Stimulated activated CD4-positive, alpha-beta T cell treated with anti-CD3 and anti-CD28 coated beads, Interleukin-2, amount 100 ng/mL, for 4 hours (primary cell): ENCODE measurements around the gene ACMSD.
"Not testable (repeated sequence)": the region's sequence is repeated elsewhere in the genome, so short reads cannot be mapped to it uniquely, and the experiment has no call there.

Experiments
- DNase-seq: peaks from one replicate; pipeline ENCODE4 v3.0.0-alpha.2; 2020; ENCODE audit warnings: low read depth

ACMSD gene

DNA sequence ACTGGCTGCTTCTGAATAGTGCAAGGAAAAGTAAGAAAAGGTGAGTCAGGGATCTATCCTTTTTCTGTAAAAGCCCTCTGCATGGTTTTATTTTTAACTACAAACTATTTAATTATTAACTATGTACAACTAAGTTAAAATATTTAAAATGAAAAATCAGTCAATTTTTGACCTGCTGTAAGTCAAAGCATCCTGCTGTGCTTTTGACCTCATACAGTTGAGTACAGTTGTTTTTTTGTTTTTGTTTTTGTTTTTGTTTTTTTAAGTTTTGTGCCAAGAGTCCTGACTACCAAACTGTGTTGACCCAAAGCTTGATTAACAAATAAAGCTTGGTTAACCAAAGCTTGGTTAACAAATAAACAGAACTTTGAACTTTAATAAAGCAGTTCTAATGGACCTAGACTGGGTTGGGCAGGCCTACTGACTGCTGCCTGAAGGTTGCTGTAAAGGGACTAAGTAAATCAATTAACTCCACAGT lies at the start of gene ACMSD:
TSS of gene ACMSD (plus strand) at position 474 of the 478 bp plus-strand sequence. CDS start 67 bp downstream, outside the sequence.
- no peak for DNase-seq

DNA sequence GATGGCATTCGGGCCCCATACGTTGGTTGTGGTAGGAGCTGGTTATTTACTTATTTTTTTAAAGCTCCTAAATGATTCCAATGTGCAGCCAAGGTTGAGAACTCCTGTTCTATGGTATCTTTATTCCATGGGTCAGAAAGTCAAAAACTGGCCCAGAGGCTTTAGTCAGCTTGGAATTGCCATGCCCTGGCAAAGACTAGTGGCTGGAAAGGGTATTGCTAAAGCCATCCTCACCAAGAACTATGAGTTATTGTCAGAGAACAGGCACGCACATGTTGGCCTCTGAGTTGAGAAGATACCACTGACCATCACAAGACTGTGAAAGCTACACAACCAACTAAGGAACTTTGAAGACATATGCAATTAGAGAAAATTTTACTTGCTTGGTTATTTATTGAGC lies 47.9 kb upstream of the ACMSD start:
- no peak for DNase-seq

DNA sequence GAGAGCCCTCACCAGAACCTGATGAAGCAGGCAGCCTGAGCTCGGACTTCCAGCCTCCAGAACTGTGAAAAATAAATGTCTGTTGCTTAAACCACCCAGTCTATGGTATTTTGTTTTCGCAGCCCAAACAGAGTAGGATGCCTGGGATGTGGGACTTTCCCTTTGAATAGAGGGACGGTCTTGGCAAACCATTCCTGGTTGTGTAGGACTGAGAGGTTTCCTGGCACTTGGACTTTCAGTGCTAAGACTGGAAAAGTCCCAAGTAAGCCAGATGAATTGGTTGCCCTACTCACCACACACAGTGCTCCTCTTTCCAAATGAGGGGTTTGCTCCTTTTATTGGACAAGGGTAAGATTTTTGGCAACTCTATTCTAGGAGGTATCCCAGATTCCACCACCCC lies 46.8 kb upstream of the ACMSD start:
- no peak for DNase-seq

DNA sequence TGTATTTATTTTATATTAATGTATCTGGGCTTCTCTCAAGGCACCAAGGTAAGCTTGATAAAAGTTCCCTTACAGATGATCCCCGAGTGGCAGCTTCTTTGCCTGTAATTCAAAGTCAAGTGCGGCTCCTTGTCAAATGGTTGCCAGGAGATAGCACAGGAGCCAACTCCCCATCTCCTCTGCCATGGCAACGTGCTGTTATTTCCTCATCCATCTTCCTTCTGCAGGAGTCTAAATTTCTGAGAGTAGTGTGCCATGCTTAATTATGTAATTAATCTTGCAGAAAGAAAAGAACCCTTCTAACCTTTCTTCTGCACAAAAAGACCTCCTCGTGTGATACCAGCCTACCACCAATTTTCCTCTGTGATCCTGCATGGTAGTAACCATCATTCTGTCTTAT lies 46.2 kb upstream of the ACMSD start:
- no peak for DNase-seq

DNA sequence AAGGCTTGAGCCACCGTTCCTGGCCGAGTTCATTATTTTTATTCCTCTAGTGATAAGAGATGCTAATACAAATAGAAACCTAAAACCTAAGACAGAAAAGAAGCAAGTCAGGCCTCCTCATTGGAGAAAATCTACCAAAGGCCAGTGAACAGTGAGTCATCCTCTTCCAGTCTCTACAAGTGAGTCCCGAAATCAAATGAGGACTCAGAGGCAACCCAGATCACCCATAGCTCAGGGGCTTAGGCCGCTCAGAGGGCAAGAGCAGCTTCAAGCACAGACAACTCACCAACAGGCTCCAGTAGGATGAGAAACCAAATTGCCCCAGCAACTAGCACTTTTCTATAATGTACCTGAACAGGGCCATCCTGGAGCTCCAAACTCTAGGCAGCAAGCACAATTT lies 42.7 kb upstream of the ACMSD start:
- DNase-seq, result no peak

DNA sequence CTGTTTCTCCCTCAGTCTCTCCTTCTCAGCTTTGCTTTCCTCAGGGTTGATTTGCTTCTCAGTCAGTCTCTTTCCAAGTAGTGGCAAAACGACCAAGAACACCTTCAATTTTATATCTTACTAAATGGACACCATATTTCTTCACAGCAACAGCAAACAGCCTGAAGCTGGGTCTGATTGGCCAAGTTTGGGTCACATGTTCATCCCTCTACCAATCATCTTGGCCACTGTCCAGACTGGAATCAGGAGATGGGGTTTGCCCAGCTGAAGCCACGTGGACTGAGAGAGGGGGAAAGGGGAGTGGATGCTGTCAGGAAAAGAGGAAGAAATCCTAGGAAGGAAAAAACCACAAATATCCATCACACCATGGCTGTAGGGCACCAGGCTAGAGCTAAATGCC lies 42.0 kb upstream of the ACMSD start:
- DNase-seq, result no peak

DNA sequence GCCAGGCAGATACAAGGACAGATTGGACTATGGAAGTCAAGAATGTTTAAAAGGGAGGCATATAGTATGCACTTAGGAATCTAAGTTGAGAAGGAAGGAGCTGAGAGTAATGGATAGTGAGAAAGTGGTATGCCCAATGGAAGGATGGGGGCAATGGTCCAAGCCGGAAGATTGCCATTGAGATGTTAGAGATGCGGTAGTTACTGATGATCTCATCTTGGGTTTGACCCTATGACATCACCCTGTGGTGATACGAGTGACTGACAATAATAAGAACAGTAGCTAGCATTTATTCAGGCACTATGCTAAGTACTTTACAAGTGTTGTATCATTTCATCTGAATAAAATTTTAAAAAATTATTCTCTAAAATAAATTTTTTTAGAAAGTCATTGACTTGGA lies 38.5 kb upstream of the ACMSD start:
- no peak for DNase-seq

DNA sequence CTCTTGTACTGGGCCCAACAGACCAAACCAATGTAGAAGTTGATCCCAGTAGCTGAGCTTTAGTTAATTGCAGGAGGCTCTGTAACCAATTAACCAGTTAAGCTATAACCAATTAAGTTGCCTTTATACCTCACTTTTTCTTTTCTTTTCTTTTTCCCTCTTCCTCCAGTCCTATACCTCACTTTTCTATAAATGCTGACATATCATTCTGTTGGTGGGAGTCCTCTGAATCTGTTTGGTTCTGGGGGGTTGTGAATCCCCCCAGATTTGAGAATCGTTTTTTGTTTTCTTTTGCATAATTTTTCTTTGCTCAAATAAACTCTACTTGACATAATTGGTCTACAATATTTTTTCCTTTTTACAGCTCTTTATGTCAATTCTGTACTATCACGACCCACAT lies 38.1 kb upstream of the ACMSD start:
- DNase-seq, result no peak

DNA sequence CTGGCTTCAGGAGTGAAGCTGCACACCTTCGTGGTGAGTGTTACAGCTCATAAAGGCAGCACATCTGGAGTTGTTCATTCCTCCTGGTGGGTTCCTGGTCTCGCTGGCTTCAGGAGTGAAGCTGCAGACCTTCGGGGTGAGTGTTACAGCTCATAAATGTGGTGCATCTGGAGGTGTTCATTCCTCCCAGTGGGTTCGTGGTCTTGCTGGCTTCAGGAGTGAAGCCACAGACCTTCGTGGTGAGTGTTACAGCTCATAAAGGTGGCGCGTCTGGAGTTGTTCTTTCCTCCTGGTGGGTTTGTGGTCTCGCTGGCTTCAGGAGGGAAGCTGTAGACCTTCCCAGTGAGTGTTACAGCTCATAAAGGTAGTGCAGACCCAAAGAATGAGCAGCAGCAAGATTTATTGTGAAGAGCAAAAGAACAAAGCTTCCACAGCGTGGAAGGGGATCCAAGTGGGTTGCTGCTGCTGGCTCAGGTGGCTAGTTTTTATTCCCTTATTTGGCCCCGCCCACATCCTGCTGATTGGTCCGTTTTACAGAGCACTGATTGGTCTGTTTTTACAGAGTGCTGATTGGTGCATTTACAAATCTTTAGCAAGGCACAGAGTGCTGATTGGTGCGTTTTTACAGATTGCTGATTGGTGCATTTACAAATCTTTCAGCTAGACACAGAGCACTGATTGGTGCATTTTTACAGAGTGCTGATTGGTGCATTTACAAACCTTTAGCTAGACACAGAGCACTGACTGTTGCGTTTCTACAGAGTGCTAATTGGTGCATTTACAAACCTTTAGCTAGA lies 34.6 kb upstream of the ACMSD start:
- DNase-seq, result not testable (repeated sequence)

DNA sequence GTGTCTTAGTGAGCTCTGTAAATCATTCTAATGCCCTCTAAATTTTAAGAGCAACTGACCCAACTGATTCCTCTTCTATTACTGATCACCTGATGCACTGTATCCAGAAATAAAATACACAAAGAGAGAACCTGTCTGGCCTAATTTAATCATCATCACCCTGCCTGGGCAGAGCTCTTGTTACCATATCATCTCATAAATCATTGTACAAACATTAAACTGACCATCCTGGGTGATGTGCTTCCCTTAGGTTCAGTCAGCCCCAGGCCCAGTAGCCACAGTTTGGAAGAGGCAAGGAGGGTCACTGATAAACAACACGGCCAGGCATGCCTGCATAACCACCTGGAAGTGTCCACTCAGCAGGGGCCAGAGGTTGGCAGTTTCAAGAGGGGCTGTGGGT lies 22.7 kb upstream of the ACMSD start:
- DNase-seq, result no peak

DNA sequence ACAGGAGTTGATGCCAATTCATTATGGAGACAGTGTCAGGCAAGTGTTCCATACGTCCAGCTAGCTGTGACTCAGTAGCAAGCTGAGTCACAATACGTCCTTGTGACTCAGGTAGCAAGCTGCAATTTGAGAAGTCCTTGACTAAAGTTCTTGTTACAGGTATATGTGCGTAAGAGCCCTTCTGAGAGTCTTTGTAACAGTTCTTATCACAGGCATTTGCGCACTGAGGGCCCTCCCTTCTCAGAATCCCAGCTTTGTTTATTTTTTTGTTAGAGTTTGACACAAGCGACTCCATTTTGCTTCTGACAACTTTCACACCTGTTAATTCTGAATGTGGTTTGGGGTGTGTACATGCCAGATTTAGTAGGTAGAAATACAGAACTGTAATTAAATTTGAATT lies 20.1 kb upstream of the ACMSD start:
- DNase-seq, result no peak

DNA sequence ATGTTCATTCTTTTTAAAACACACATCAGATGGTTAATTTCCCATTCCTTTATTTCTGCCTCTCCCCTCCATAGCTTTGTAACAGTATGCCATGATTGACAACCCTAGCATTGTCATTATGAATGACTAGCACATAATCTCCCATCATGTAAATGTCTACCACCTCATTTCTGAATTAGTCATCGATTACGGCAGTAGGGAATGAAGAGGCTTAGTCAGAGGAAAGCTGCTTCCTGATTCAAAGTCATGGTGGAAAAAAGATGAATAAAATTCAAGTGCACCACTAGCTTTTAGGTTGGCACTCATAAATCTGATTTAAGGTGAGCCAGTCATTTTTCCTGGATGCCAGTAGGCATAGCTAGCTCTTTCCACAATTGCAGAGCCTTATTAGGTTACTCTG lies 19.1 kb upstream of the ACMSD start:
- no peak for DNase-seq

DNA sequence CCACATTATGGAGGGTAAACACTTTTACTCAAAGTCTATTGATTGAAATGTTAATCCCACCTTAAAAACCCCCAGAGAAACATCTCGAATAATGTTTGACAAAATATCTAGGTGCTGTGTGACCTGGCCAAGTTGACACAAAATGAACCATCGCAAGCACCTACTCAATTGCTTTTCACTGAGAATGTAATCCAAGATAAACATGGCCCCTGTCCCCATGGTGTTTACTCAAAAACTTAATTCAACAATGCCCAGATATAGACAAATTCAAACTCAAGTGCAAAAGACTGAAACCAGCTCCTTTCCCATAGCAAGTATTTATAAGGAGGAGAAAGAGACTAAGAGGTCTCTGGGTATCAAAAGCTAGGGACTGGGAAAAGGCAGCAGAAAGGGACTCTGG lies 15.0 kb upstream of the ACMSD start:
- DNase-seq, result no peak

DNA sequence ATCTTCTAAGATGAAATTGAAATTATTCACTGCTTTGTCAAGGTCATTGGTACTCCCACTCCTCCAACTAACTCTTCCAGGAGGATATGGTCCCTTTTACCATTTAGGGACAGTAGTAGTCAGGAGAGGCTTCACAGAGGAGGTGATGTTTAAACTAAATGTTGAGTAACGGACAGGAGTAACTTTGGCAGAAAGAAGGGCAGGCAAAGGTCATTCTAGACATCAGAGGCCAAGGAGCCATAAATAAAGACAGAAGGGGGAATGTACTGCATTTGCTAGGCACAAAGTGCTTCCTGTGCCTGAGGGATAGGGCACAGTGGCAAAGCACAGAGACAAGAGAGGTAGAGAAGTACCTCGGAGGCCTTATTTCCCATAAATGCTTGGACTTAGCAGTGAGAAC lies 14.6 kb upstream of the ACMSD start:
- DNase-seq, result no peak

DNA sequence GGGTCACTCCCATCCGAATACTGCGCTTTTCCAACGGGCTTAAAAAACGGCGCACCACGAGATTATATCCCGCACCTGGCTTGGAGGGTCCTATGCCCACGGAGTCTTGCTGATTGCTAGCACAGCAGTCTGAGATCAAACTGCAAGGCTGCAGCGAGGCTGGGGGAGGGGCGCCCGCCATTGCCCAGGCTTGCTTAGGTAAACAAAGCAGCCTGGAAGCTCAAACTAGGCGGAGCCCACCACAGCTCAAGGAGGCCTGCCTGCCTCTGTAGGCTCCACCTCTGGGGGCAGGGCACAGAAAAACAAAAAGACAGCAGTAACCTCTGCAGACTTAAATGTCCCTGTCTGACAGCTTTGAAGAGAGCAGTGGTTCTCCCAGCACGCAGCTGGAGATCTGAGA lies 12.7 kb upstream of the ACMSD start:
- not testable (repeated sequence) for DNase-seq

DNA sequence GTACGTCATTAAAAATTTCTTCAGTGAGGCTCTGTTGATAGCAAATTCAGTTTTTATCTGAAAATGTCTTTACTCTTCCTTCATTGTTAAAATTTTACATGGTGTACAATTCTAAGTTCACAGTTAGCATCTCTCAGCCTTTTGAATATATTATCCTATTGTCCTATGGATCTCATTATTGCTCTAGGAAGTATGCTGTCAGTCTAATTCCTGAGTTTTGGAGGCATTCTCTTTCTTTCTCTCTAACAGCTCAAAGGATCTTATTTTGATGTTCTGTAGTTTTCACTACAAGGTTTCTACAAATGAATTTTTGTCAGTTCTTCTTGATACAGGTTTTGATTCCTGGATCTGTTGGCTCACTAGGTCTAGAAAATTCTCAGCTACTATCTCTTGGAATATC lies 2.9 kb upstream of the ACMSD start:
- no peak for DNase-seq

DNA sequence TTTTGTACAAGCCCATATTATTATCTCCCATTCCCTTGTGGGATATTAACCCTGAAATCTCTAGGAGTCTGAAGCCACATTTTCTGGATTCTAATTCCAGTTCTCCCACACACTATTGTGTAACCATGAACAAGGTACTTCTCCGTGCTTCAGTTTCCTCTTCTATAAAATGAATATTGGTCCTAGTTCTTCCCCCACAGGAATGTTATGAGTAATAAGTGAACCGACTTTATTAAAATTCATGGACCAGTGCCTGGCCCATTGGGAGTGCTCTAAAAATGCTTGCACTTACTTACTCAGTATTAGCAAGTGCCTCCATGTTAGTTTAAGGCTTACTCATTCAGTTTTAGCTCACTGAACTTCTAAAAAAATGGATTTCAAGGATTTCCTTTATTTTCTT lies 1.4 kb upstream of the ACMSD start:
- no peak for DNase-seq

DNA sequence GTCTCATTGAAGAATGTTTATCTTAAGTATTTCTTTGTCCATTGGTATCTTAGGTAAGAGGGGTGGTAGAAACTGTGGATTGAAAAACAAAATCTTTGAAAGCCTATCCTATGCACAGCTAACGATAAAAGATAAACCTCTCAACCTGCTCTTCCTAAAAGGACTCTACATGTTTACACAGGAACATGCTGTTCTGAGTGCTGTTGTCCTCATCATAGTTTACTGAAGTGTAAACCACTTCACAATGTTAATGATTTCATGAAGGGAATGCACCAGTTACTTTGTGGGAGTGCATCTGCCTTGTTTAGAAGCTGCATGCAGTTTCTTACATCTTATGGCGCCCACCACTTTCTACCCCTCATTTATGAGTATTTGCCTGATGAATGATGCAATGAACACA lies 1.2 kb downstream of the ACMSD start:
- no peak for DNase-seq

DNA sequence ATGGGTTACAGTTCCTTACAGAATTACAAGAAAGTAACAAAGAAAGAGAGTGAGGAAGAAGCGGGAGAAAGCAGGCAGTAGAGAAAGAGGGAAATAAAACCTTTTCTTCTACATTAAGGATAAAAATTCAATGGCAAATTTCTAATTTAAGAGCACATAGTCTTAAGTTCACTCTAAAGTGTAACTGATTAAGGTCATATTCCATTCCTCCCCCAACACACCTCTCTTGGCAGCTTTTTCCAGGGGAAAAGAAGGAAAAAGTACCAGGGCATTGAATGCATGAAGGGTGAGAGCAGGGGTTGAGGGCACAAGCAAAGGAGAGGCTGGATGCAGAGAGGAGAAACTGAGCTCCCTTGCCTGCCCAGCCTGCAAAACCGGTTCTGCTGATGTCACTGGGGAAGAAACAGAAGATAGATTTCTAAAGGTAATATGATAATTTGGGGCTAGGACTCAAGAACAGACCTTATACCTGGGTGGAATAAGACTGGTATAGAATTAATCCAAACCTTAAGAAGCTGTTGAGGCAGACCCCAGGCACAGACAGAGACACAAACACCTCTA lies 4.6 kb downstream of the ACMSD start:
- DNase-seq, result no peak

DNA sequence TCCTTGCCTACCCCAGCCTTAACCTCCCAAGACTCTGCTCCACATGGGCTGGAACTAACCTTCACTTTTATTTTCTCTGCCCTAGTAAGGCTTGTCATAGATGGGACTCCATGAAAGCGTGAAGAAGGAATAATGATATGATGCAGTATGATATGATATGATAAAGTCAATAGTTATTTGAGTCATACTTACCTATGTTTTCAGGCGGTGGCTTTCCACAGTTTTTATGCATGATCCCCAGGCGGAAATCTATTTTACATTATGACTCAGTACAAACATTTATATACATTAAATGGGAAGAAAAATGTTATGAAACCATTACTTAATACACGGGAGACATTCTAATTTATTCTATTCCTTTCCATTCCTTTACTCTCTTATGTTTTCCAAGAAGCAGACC lies 5.6 kb downstream of the ACMSD start:
- no peak for DNase-seq

DNA sequence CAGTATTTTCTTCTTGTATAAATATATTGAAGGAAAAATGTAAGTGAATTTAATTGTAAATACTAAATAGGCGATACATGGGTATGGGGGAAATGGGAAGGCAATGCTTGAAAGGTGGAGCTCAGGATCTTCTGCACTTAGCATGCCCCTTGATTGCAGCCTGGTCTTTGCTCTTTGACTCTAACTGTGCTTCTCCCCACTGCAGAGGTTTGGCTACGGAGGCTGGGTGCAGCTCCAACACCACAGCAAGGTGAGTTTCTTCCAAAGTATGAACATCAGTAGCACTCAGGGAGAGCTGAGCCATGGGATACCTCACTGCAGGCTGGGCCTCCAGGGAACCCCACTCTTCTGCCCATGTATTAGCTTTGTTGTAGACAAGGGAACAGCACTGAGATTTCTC lies 6.6 kb downstream of the ACMSD start:
- no peak for DNase-seq

DNA sequence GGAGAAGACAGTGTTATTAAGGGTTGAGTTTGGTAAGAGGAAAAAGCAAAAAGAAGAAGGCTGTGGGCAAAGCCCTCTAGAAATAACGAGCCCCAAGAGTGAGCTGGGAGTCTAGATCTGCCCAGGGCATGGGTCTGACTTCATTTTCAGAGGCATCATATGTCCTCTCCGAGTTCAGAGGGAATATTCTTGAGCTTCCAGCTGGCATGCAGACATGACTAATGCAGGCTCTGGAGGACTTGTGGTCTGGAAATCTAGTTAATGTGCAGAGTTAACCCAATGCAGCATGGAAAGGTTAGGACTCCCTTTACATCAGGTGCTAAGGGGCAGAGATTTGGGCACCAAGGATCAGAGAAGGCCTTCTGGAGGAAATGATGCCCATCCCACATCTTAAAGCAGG lies 7.3 kb downstream of the ACMSD start:
- no peak for DNase-seq

DNA sequence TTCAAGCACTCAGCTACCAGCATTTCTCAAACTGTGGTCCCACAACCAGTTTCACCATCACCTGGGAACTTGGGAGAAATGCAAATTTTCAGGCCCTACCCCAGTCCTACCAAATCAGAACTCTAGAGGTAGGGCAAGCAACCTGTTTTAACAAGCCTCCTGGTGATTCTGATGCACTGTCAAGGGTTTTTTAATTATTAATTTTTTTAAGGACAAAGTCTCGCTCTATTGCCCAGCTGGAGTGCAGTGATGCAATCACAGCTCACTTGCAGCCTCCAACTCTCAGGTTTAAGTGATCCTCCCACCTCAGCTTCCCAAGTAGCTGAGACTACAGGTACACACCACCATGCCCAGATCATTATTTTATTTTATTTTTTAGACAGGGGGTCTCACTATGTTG lies 7.8 kb downstream of the ACMSD start:
- no peak for DNase-seq

DNA sequence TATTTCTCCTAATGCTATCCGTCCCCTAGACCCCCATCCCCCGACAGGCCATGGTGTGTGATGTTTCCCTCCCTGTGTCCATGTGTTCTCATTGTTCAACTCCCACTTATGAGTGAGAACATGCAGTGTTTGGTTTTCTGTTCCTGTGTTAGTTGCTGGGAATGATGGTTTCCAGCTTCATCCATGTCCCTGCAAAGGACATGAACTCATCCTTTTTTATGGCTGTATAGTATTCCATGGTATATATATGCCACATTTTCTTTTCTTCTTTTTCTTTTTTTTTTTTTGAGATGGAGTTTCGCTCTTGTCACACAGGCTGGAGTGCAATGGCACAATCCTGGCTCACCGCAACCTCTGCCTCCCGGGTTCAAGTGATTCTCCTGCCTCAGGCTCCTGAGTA lies 9.2 kb downstream of the ACMSD start:
- DNase-seq, result not testable (repeated sequence)
